ENCODE measurements around the gene LDHD. TPM values are rescaled to one million over a fixed set of nuclear protein-coding genes. Genes with fewer than 3 reads are reported as not detected.

Gene LDHD
- polyA plus RNA-seq, 3 donors: 3.7 to 6.3 (median 5.4) TPM

GRCh38 chr16:75114946-75115825 lies 1.4 kb downstream of the LDHD start:
- no peak overlapping the region for H3K4me3 Mint-ChIP-seq
- peak overlapping the region; percentile 1 for H3K9ac ChIP-seq (ENCODE audit: insufficient read depth, low read length, poor library complexity, severe bottlenecking)

More at GRCh38 chr16:75114946-75115825, 1.4 kb downstream of the LDHD start:
- peak overlapping the region in 1 of 7 donors; percentile 62 for H3K27ac Mint-ChIP-seq
- peaks cover 21 to 32% (median 30%) of the 10 kb centered on the region in 3 donors for H3K27me3 Mint-ChIP-seq (ENCODE audit: low read depth in 3 of 3)
- no peaks in the 10 kb centered on the region for H4K20me1 ChIP-seq (ENCODE audit: insufficient read depth, low read length)
- peaks cover 8% of the 10 kb centered on the region in 2 donors for H3K36me3 Mint-ChIP-seq
- no peak for TF ChIP-seq CTCF (IDR thresholded peaks at IDR 0.05)
- H3K36me3 ChIP-seq (replicated peaks in 1 of 2; ENCODE audit: control insufficient read depth in 1 of 2, insufficient read depth in 2 of 2, low read length in 2 of 2): no peaks in the 10 kb centered on the region
- H3K4me2 ChIP-seq (replicated peaks; ENCODE audit: extremely low read depth, low read length, poor library complexity, severe bottlenecking): peak overlapping the region; percentile 43
- intact Hi-C loops (cut with micrococcal nuclease): loop anchor here (5.0 kb wide), 2 partner anchors 53 to 118 kb away; partner anchors contain the start of gene ZNRF1 (in 1 of the 2)
- no peak overlapping the region for H3K4me3 ChIP-seq (replicated peaks in 1 of 3; ENCODE audit: low read depth in 2 of 3, low read length in 3 of 3)
- H2AFZ ChIP-seq (ENCODE audit: insufficient read depth, low read depth, low read length, poor library complexity, severe bottlenecking): peak overlapping the region; percentile 69
- H3K27ac ChIP-seq (ENCODE audit: low read depth in 1 of 2, low read length in 2 of 2): no peak overlapping the region
- WGBS (ENCODE audit: insufficient coverage): 97% methylated on average over 42 of the region's 45 CpGs
- peaks cover 0 to 23% of the 10 kb centered on the region in 2 donors for H3K27me3 ChIP-seq (ENCODE audit: control insufficient read depth in 2 of 2, insufficient read depth in 2 of 2, low read length in 2 of 2)
- peaks cover 0 to 12% (median 4%) of the 10 kb centered on the region in 7 donors for H3K9me3 Mint-ChIP-seq
- no peaks in the 10 kb centered on the region for H3K9me3 ChIP-seq (replicated peaks in 1 of 2; ENCODE audit: control insufficient read depth in 1 of 2, insufficient read depth in 1 of 2, low read length in 2 of 2)
- DNase-seq: no peak
- peaks cover 40% of the 10 kb centered on the region for H3K4me1 Mint-ChIP-seq
- peaks cover 38 to 43% of the 10 kb centered on the region in 2 donors for H3K4me1 ChIP-seq (ENCODE audit: control insufficient read depth in 1 of 2, insufficient read depth in 2 of 2, low read length in 2 of 2)
- no peaks in the 10 kb centered on the region for H3K79me2 ChIP-seq (ENCODE audit: insufficient read depth, low read length)
